Measurements from ENCODE around the gene SLC1A4.
"Not testable (repeated sequence)": the region's sequence is repeated elsewhere in the genome, so short reads cannot be mapped to it uniquely, and the experiment has no call there.

The SLC1A4 gene

DNA sequence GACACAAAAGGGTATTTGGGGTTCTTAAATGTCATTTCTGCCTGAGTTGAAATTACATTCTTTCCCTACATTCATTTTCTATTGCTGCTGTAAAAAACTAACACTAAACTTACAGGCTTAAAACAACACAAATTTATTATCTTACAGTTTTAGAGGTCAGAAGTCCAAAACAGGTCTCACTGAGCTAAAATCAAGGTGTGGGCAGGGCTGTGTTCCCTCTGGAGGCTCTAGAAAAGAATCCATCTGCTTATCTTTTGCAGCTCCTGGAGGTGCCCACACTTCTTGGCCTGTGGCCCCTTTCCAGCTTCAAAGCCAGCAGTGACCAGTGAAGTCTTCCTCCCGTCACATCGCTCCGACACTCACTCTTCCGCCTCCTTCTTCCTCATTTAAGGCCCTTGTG, 23.2 kb upstream of the SLC1A4 start:
- no peak for DNase-seq

GRCh38 chr2:64966839-64967238, 22.4 kb upstream of the SLC1A4 start:
- DNase-seq = no peak

- DNase-seq = no peak
These were observed 21.6 kb upstream of the SLC1A4 start for GRCh38 chr2:64967601-64968000.

- not testable (repeated sequence) for DNase-seq
These were observed 20.1 kb upstream of the SLC1A4 start for GRCh38 chr2:64969086-64969485.

- DNase-seq = no peak
These were observed 18.7 kb upstream of the SLC1A4 start for GRCh38 chr2:64970495-64970894.

GRCh38 chr2:64972426-64972825, 16.8 kb upstream of the SLC1A4 start:
- peak; percentile 68 for DNase-seq

DNA sequence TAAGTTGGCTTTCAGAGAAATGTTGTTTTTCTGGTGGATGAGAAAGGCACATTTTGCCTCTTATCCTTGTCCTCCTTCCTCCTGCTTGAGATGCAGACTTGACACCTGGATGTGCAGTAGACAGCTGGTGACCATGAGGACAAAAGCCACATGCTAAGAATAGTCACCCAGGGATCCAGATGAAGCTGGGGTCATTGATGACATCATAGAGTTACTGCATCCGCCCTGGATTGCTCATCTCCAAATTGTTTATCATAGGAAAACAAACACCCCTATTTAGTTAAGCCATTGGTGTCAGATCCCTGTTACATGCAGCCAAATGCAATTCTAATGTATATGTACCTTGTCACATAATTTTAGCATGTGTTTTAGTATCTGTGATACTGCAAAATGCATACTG, 16.3 kb upstream of the SLC1A4 start:
- DNase-seq = no peak

DNA sequence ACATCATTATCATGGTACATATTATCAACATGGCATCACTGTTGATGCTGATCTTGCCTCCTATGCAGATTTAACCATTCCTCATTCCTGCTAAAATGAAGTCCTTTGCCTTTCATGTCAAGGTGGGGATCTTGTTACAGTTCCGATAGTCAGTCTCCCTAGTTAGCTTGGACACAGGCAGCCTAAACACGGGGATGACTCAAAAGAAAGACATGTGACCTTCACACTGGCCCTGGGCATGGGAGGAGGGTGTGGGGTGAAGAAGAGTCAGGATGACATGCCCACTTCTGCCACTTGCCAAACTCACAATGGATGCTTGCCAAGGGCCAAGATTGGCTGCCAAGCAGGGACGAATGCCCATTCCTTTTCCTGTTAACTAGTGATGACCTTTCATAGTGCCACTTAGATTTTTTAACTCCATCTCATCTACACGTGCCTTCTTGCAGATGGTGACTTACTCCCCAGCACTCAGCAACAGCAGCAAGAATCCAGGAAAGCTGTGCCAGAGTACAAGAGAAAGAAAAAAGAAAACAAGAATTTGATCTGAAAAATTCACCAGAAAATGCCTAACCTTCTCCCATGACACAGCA, 13.9 kb upstream of the SLC1A4 start:
- peak; percentile 39 for DNase-seq

DNA sequence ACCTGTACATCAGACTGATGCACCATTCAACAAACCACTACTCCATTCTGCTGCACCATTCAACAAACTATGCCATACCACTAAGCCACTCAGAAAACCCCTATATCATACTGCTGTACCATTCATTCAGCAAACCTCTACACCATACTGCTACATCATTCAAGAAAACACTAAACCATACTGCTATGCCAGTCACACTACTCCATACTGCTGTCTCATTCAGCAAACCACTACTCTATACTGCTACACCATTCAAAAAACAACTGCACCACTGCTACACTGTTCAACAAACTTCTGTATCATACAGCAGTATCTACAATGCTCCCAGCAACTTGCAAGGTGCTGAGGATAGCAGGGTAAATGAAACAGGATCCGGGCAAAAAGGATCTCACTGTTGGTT, 12.9 kb upstream of the SLC1A4 start:
- no peak for DNase-seq

DNA sequence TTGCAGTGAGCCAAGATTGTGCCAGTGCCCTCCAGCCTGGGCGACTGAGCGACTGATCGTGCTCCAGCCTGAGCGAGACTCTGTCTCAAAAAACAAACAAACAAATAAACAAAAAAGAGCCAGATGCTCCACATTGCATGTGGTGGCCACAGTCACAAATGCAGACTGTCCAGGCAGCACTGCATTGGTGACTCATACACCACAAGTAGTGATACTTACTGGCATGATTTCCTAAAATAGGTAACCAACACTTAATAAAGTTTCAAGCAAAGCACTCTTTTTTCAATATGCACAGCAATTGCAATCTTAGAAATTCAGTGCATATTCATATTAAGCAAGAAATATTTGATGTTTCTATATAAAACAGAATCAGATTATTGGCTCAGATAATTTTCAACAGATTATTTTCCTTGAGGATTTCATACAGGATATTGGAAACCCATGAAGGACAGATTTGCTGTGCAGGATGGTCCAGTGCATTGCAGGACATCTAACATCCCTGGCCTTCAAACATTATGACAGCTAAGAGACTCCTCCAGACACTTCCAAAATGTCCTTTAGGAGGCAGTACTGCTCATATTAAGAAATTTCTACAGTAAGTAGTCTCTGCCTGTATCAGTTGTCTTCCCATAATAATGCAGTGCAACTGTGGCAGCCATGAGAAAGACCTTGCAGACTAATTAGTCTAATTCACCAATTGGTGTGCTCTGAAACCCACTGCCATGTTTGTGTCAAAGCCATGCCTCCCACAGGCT, 10.5 kb upstream of the SLC1A4 start:
- no peak for DNase-seq

- no peak for DNase-seq
These were observed 9.5 kb upstream of the SLC1A4 start for GRCh38 chr2:64979744-64980143.

DNA sequence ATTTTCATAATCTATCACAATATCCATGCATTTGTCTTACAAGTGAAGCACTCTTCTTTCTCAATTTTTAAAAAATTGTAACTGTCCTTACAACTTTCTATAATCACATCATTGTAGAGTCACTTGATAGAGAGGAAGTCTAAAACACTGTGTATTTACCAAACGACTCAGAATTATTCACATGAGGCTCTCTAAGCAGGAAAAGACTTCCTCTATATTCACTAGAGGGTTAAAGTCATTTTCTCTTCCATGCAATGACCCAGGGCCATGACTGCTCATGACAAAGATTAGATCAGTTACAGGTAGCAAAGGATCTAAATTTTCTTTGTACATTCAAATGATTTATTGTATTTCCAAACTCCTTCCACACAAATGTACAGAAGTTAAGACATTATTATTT, 9.0 kb upstream of the SLC1A4 start:
- DNase-seq = no peak

GRCh38 chr2:64982311-64982857, 6.8 kb upstream of the SLC1A4 start:
- DNase-seq = no peak

DNA sequence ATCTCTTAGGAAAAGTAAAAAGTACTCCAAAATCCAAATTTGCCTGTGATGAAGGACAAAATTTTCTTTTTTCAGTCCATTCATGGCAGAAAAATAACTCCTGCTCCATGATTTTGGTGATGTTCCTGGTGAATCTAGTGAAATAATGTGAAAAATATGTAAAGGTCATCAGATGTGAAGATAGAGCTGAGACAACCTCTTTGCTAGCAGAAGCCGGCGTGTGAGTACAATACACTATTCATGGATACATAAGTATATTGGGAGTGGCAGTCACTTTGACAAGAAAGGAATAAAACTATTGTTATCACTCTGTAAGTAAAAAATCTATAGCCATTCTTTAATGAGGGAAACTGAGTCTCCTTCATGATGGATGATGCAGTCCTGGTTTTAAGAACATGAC, 6.3 kb upstream of the SLC1A4 start:
- no peak for DNase-seq

DNA sequence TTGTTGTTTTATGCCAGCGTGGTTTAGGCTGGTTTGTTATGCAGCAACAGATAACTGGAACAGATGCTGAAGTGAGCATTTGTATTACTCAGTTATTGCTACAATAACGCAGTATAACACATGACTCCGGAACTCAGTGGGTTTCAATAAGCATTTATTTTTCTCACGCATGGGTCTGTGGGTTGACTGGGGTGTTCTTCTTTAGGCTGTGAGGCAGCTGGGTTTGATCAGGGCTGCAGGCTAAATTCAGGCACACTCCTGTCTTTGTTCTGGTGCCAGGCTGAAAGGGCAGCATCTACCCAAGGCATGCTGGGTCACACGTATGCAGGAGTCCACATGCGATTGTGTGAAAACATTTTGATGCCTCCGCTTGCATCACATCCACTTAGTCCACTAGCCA, 3.8 kb upstream of the SLC1A4 start:
- DNase-seq = no peak

GRCh38 chr2:64987001-64987955, 1.9 kb upstream of the SLC1A4 start:
- peak; percentile 35 for DNase-seq

DNA sequence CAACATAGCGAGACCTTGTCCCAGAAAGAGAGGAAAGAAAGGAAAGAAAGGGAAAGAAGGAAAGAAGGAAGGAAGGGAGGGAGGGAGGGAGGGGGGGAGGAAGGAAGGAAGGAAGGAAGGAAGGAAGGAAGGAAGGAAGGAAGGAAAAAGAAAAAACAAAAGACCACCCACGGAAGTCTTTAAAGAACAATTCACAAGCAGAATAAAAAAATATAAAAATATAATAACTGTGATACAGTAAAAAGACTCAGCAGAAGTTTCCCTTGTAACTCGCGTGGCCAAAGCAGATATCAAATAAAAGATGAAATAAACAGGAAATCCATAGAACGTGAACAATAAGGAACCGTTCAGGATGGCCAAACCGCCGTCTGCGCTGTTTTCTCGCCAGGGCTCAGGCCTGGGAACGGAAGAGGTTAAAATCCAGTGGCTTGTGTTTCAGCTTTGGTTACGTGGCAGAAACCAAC, 1.2 kb upstream of the SLC1A4 start:
- no peak for DNase-seq

- DNase-seq = peak; percentile 87
These were observed 626 bp upstream of the SLC1A4 start for GRCh38 chr2:64988420-64989125.

- peak; percentile 45 for DNase-seq
These were observed 899 bp downstream of the SLC1A4 start for GRCh38 chr2:64989982-64990614.

- DNase-seq = peak; percentile 51
These were observed 1.7 kb downstream of the SLC1A4 start for GRCh38 chr2:64990876-64991275.

GRCh38 chr2:64992218-64992617, 3.0 kb downstream of the SLC1A4 start:
- DNase-seq = no peak

GRCh38 chr2:64992990-64993389, 3.8 kb downstream of the SLC1A4 start:
- DNase-seq = no peak
